ENCODE measurements around the gene NYNRIN. TPM values are rescaled to one million over a fixed set of nuclear protein-coding genes. Genes with fewer than 3 reads are reported as not detected.

Gene NYNRIN
- total and polyA plus RNA-seq, 10 of the 15 experiments (the other 5 are each of a cell fraction or from before 2014, with no cell fraction given), result under 0.01 to 0.15 (median 0.01) TPM; not detected in 5

DNA sequence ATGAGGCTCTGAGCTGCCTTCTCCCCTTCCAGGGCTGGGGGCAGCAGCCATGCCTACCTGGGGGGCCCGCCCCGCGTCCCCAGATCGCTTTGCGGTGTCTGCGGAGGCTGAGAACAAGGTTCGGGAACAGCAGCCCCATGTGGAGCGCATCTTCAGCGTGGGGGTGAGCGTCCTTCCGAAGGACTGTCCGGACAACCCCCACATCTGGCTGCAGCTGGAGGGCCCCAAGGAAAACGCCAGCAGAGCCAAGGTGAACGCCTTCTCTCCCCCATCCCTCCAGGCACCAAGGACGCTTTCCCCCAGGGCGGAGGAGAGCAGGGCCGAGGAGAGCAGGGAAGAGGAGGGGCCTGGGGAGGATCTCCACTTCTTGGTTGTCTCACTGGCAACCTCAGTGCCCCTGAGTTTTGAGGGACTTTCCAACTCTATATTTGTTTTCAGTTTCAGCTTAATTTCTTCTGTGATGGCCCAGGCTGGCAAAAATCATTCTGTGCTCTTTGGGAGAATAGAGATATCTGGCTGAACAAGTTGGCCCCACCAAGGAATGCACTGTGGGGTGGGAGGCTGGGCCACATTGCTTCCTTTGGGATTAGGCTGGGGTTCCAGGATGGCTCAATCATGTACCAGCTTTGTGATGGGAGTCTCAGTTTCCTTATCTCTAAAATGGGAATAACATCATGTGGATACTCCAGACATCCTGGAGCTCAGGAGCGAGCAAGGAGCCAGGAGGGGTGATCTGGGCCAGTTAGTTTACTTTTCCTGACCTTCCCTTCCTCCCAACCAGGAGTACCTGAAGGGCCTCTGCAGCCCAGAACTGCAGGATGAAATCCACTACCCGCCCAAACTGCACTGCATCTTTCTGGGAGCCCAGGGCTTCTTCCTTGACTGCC, 32.1 kb downstream of the NYNRIN start (continued):
- TF ChIP-seq, protein P1, sequence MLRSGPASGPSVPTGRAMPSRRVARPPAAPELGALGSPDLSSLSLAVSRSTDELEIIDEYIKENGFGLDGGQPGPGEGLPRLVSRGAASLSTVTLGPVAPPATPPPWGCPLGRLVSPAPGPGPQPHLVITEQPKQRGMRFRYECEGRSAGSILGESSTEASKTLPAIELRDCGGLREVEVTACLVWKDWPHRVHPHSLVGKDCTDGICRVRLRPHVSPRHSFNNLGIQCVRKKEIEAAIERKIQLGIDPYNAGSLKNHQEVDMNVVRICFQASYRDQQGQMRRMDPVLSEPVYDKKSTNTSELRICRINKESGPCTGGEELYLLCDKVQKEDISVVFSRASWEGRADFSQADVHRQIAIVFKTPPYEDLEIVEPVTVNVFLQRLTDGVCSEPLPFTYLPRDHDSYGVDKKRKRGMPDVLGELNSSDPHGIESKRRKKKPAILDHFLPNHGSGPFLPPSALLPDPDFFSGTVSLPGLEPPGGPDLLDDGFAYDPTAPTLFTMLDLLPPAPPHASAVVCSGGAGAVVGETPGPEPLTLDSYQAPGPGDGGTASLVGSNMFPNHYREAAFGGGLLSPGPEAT (IDR thresholded peaks at IDR 0.05; ENCODE audit: low read depth), result peak; percentile 55
- TF ChIP-seq ZBTB33 (IDR thresholded peaks at IDR 0.05), result no peak
- 0 out of 2 replicates have a peak, but pooled peaks have one; percentile 4 for TF ChIP-seq TCF12 (IDR thresholded peaks at IDR 0.05; ENCODE audit: low read depth, low read length)
- no peak for TF ChIP-seq SREBF1 (IDR thresholded peaks at IDR 0.05; ENCODE audit: low read length)
- TF ChIP-seq SMC3 (IDR thresholded peaks at IDR 0.05; ENCODE audit: borderline replicate concordance, low read length), result no peak
- TF ChIP-seq POLR2A (IDR thresholded peaks at IDR 0.05; ENCODE audit: low read depth, low read length), result 0 out of 2 replicates have a peak, but pooled peaks have one; percentile 11
- TF ChIP-seq, protein P2, sequence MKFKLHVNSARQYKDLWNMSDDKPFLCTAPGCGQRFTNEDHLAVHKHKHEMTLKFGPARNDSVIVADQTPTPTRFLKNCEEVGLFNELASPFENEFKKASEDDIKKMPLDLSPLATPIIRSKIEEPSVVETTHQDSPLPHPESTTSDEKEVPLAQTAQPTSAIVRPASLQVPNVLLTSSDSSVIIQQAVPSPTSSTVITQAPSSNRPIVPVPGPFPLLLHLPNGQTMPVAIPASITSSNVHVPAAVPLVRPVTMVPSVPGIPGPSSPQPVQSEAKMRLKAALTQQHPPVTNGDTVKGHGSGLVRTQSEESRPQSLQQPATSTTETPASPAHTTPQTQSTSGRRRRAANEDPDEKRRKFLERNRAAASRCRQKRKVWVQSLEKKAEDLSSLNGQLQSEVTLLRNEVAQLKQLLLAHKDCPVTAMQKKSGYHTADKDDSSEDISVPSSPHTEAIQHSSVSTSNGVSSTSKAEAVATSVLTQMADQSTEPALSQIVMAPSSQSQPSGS (IDR thresholded peaks at IDR 0.05; ENCODE audit: low read length), result no peak
- TF ChIP-seq NR2F1 (conservative IDR thresholded peaks at IDR 0.05), result no peak
- TF ChIP-seq SUZ12 (IDR thresholded peaks at IDR 0.05; ENCODE audit: unreplicated experiment), result no peak
- TF ChIP-seq CEBPZ (IDR thresholded peaks at IDR 0.05; ENCODE audit: low read depth, low read length), result no peak
- TF ChIP-seq FOXK2 (IDR thresholded peaks at IDR 0.05), result no peak
- TF ChIP-seq HCFC1 (IDR thresholded peaks at IDR 0.05; ENCODE audit: low read length), result no peak
- TF ChIP-seq PAX5 (IDR thresholded peaks at IDR 0.05; ENCODE audit: borderline replicate concordance, low read depth, low read length), result no peak
- no peak for TF ChIP-seq SIN3A (IDR thresholded peaks at IDR 0.05; ENCODE audit: low read depth, low read length)
